Natural killer cell treated with Interleukin-12 subunit alpha and Interleukin-12 subunit beta and Interleukin-15 and Interleukin-18, amount 100 ng/mL, for 72 hours (primary cell): ENCODE results near the gene GNAS. TPM values are rescaled to one million over a fixed set of nuclear protein-coding genes. Genes with fewer than 3 reads are reported as not detected.

Experiments used
- ATAC-seq, 2 donors: fragments of 150-1000 bp; cut with Tn5 transposase in 1 of 2; sonication (Bioruptor Pico), chemical (Tn5 transposase) in 1 of 2; 2 replicates each; pipeline ENCODE4 v1.10.0; 2021
- DNase-seq: peaks from one replicate; pipeline ENCODE4 v3.0.0; 2022; ENCODE audit warnings: low spot score
- H3K27ac Mint-ChIP-seq, 2 donors: 1 replicate in 1 of 2; 2 replicates in 1 of 2; pipeline ENCODE4 v1.8.0; 2022; ENCODE audit warnings: mixed read lengths in 2 of 2, mild to moderate bottlenecking in 1 of 2, moderate library complexity in 1 of 2
- H3K27me3 Mint-ChIP-seq, 2 donors: 1 replicate in 1 of 2; 2 replicates in 1 of 2; pipeline ENCODE4 v1.8.0; 2022; ENCODE audit warnings: mixed read lengths in 2 of 2
- H3K36me3 Mint-ChIP-seq: one replicate; pipeline ENCODE4 v1.8.0; 2022; ENCODE audit warnings: mixed read lengths
- H3K4me1 Mint-ChIP-seq, 2 donors: 1 replicate in 1 of 2; 2 replicates in 1 of 2; pipeline ENCODE4 v1.8.0; 2022; ENCODE audit warnings: low read depth in 2 of 2, mixed read lengths in 2 of 2, mild to moderate bottlenecking in 1 of 2
- H3K4me3 Mint-ChIP-seq: one replicate; pipeline ENCODE4 v1.8.0; 2022; ENCODE audit warnings: mixed read lengths
- H3K9me3 Mint-ChIP-seq: 2 replicates; pipeline ENCODE4 v1.8.0; 2022; ENCODE audit warnings: mixed read lengths
- total RNA-seq, 2 donors: library from RNA; stranded (reverse); gene quantifications; one replicate each; pipeline ENCODE4 v1.2.3, GENCODE V29; 2022

Gene GNAS
- total RNA-seq, 2 donors from 2014 or later = 459 to 740 TPM

DNA sequence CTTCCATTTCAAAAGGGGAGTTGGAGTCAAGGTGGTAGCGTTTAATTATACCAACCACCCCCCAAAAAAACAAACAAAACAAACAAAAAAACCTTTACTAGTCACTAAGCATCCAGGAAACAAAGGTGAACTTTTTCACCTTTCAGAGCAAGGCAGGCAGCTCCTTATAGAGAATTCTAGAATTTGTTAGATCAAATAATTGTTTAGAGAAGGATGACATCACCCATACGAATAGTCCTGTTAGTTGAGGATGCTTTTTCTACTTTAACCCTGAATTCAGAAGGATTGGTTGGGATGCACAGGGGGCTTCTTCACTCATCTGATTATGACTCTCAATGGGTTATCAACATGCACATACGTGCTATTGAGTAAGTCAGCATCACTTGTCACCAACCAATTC is 44.3 kb downstream of the GNAS start:
- Mint-ChIP-seq H3K4me3 (no peak overlapping the region), H3K27ac (peak overlapping the region; percentile 87 to 93), H3K9me3 (no peaks in the 10 kb centered on the region), H3K36me3 (peaks cover 18% of the 10 kb centered on the region), H3K4me1 (peaks cover 43 to 50% of the 10 kb centered on the region in 2 donors), H3K27me3 (no peaks in the 10 kb centered on the region)
- DNase-seq (no peak), ATAC-seq (no peak)

DNA sequence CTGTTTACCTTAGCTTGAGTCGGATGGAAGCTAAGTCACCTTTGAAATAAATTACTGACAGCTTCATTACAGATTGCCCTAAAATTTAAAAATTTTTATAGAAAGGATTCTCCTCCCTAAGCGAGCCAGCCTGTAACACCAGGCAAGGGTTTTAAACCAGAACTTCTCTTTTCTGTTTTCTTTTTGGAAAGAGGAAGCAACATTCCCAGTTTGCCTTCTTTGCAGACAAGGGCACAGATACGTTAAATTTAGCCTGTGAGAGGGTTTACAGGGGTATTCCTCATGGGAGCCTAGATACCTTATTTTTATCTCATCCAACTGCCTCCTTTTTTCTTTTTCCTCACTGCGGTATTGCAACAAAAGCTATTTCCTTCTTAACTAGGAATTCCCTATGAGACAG is 45.0 kb downstream of the GNAS start:
- DNase-seq = no peak
- no peaks in the 10 kb centered on the region for H3K9me3 Mint-ChIP-seq
- H3K36me3 Mint-ChIP-seq = peaks cover 19% of the 10 kb centered on the region
- peak overlapping the region in 1 of 2 donors; percentile 93 for H3K27ac Mint-ChIP-seq
- ATAC-seq = no peak
- no peaks in the 10 kb centered on the region for H3K27me3 Mint-ChIP-seq
- no peak overlapping the region for H3K4me3 Mint-ChIP-seq
- peaks cover 47 to 55% of the 10 kb centered on the region in 2 donors for H3K4me1 Mint-ChIP-seq

DNA sequence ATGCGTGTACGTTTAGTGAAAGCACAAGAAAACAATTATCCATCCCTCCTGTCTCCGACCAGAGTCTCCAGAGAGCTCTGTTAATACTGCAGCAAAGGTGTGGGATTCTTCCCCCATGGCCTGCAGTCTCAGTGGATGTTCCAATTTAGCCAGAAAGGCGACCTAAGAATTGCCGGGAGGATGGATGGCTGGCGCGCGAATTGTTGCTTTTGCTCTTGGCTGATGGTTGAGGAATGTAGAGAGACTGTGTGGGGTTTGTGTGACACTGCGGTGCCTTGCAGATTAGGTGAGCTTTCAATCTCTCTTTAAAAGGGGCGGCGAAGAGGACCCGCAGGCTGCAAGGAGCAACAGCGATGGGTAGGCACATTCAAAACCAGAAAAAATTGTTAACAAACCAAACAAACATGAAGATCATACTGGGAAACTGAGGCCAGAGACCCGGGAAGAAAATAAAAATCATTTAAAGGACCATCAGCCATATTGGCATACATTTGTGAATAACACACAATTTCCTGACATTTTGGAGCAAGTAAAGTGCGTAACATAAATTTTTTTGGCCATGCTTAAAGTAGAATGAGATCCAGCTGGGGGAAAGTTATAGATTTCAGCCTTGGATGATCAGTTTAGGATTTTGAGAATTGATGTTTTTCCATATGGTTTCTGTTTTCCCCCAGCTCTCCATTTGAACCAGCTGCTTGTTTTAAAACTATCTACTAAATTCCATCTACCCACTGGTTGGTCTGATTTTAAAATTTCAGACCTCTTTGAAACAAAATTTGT is 46.3 kb downstream of the GNAS start:
- no peak for ATAC-seq
- Mint-ChIP-seq H3K36me3 (peaks cover 11% of the 10 kb centered on the region), H3K4me3 (no peak overlapping the region), H3K4me1 (peaks cover 46 to 50% of the 10 kb centered on the region in 2 donors), H3K27ac (no peak overlapping the region), H3K27me3 (no peaks in the 10 kb centered on the region), H3K9me3 (no peaks in the 10 kb centered on the region)
- DNase-seq = no peak

DNA sequence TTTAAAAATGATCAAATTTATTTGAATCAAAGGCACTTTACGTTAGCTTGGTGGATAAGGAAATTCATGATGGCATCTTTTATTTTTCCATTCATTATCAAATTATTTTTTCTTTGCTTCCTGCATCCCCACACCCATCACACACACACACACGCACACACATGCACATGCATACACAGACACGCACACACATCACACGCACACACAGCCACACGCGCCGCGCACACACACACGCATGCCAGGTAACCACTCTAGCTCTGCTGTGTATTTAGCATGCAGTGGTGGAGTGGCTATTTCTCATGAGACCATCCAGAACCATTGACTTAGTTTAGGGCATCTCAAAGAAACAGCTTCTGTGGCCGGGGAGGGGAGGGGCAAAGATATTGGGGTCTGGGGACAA is 47.0 kb downstream of the GNAS start:
- ATAC-seq (no peak), DNase-seq (no peak)
- Mint-ChIP-seq H3K27ac (no peak overlapping the region), H3K4me3 (no peak overlapping the region), H3K9me3 (no peaks in the 10 kb centered on the region), H3K4me1 (peaks cover 43 to 45% of the 10 kb centered on the region in 2 donors), H3K36me3 (peaks cover 11% of the 10 kb centered on the region), H3K27me3 (no peaks in the 10 kb centered on the region)

DNA sequence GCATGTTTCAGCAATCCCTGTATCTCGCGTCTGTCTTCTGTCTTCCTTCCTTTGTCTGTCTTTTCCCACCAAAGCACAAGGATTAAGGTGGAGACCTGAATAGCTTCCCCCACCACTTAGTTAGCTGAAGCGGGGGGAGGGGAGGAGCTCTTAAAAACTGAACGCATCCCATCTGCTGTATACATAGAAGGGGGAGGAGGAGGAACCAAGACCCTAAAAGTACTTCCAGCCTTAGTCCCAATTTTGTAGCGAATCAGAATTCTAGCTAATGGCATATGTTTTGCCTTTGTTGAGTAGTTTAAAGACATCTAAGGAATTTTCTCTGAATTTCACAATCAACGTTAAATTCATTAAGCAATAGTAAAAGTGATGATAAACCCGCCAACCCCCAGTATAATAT is 47.9 kb downstream of the GNAS start:
- DNase-seq (no peak), ATAC-seq (no peak)
- no peaks in the 10 kb centered on the region for H3K9me3 Mint-ChIP-seq
- no peak overlapping the region for H3K4me3 Mint-ChIP-seq
- peaks cover 34 to 39% of the 10 kb centered on the region in 2 donors for H3K4me1 Mint-ChIP-seq
- H3K27me3 Mint-ChIP-seq = no peaks in the 10 kb centered on the region
- no peak overlapping the region for H3K27ac Mint-ChIP-seq
- H3K36me3 Mint-ChIP-seq = peaks cover 11% of the 10 kb centered on the region

DNA sequence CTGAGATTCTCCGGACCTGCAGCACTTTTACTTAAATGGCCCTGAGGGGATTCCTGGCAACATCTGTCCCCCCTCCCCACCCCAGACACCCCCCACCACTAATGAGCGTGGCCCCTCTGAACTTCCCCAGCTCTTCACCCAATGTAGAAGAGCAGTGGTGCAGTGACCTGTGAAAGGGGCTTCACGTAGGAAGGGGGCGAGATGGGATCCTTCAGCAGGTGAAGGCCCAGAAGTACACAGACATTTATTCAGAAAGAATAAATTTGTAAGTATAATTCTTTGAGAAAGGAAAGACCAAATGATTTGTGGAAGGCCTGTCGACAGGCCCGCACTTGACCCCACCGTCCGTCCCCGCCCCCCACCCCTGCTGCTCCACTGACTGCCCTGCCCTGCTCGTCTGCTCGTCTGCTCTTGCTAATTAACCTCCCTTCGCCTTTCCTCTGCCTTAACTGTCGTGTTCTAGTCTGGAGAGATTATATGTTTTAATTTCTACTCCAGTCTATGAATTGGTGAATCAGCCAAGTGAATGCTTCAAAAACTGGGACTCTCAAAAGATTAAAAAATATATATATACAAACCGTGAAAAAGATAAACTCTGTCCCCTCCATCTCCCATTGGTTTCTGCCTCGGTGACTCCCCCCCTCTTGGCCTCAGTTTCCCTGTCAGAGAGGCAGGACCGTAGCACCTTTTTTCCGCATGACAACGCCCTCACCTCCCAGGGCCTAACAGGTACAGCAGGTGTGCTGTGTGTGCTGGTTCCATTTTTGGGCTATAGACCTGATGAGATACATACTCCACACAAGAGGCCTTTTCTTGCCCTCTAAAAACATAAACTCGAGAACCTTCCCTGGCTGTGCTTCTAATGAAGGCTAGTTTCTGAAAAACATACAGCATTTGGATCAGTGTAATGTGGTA is 49.2 kb downstream of the GNAS start:
- peaks cover 33 to 39% of the 10 kb centered on the region in 2 donors for H3K4me1 Mint-ChIP-seq
- peaks cover 16% of the 10 kb centered on the region for H3K36me3 Mint-ChIP-seq
- H3K9me3 Mint-ChIP-seq = no peaks in the 10 kb centered on the region
- peak overlapping the region in 1 of 2 donors; percentile 66 for H3K27ac Mint-ChIP-seq
- DNase-seq = no peak
- ATAC-seq = no peak
- H3K4me3 Mint-ChIP-seq = no peak overlapping the region
- no peaks in the 10 kb centered on the region for H3K27me3 Mint-ChIP-seq

DNA sequence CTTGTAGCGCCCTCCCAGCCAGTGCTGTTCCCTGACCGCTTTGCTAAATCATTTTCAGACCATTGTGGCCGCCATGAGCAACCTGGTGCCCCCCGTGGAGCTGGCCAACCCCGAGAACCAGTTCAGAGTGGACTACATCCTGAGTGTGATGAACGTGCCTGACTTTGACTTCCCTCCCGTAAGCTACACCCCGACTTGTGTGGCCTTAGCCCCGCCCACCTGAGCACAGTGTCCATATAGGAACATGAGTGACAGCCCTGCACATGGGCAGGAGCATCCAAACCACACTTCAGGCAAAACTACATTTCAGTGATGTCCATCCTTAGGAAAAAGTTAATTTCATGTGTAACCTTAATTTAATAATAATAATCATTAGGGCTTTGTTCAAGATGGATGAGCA is 51.1 kb downstream of the GNAS start:
- Mint-ChIP-seq H3K27ac (no peak overlapping the region), H3K9me3 (no peaks in the 10 kb centered on the region), H3K27me3 (no peaks in the 10 kb centered on the region), H3K36me3 (peaks cover 31% of the 10 kb centered on the region), H3K4me1 (peaks cover 43 to 48% of the 10 kb centered on the region in 2 donors), H3K4me3 (no peak overlapping the region)
- DNase-seq (no peak), ATAC-seq (no peak)

DNA sequence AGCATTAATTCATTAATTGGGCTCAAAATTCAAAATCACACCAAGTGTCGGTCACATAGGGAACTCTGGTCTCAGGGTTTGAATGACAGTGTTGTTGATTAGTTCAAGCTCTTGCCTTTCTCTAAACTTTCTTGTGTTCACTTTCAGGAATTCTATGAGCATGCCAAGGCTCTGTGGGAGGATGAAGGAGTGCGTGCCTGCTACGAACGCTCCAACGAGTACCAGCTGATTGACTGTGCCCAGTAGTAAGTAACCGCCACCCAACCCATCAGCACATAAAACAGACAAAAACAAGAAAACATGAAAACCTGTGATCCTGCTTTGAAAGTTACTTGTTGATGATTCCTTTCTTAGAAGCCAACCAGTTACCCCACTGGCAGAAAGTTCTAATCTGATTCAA is 52.7 kb downstream of the GNAS start:
- no peaks in the 10 kb centered on the region for H3K9me3 Mint-ChIP-seq
- H3K4me3 Mint-ChIP-seq = no peak overlapping the region
- DNase-seq = no peak
- no peaks in the 10 kb centered on the region for H3K27me3 Mint-ChIP-seq
- peaks cover 41% of the 10 kb centered on the region for H3K36me3 Mint-ChIP-seq
- H3K4me1 Mint-ChIP-seq = peaks cover 39 to 41% of the 10 kb centered on the region in 2 donors
- no peak for ATAC-seq
- no peak overlapping the region for H3K27ac Mint-ChIP-seq

DNA sequence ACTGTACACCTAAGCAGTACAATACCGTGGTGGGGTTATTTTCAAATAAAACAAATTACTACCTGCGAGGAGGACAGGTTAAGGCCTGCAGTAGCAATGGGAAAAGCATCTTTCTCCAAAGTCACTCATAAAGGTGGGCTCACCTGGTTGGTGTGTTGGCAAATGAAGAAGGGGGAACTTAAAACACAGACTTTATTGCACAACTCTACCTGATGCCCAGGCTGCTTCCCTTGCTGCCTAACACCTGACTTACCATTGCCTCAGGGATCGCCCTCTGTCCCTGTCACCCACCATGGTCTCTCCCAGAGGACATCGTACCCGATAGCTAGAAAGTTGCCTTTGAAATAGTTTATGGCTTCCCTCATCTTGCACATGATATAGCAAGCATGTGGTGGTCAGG is 53.6 kb downstream of the GNAS start:
- Mint-ChIP-seq H3K27ac (no peak overlapping the region), H3K4me1 (peaks cover 39 to 42% of the 10 kb centered on the region in 2 donors), H3K9me3 (no peaks in the 10 kb centered on the region), H3K27me3 (no peaks in the 10 kb centered on the region), H3K4me3 (no peak overlapping the region), H3K36me3 (peaks cover 47% of the 10 kb centered on the region)
- no peak for DNase-seq
- ATAC-seq = no peak

DNA sequence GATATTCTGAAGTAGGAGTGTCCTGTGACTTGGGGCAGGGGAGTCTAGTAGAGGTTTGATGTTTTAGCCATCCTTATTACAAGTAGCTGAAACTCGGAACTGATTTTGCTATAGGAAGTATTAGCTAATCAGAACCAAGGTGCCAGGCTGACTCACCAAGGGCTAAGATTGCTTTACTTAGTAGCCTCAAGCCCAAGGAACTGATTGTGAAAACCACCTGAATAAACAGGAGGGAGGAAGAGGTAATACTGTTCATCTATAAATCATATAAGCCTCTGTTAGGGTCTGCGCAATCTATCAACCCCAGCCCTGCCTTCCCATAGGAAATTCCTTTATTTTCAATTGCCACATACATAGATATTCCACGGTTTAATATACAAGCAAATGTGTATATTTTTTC is 54.4 kb downstream of the GNAS start:
- Mint-ChIP-seq H3K9me3 (no peaks in the 10 kb centered on the region), H3K4me1 (peaks cover 44 to 46% of the 10 kb centered on the region in 2 donors), H3K36me3 (peaks cover 49% of the 10 kb centered on the region), H3K27ac (peak overlapping the region; percentile 92 to 99), H3K4me3 (peak overlapping the region; percentile 89), H3K27me3 (no peaks in the 10 kb centered on the region)
- DNase-seq (no peak), ATAC-seq (peak; percentile 70 to 80)

DNA sequence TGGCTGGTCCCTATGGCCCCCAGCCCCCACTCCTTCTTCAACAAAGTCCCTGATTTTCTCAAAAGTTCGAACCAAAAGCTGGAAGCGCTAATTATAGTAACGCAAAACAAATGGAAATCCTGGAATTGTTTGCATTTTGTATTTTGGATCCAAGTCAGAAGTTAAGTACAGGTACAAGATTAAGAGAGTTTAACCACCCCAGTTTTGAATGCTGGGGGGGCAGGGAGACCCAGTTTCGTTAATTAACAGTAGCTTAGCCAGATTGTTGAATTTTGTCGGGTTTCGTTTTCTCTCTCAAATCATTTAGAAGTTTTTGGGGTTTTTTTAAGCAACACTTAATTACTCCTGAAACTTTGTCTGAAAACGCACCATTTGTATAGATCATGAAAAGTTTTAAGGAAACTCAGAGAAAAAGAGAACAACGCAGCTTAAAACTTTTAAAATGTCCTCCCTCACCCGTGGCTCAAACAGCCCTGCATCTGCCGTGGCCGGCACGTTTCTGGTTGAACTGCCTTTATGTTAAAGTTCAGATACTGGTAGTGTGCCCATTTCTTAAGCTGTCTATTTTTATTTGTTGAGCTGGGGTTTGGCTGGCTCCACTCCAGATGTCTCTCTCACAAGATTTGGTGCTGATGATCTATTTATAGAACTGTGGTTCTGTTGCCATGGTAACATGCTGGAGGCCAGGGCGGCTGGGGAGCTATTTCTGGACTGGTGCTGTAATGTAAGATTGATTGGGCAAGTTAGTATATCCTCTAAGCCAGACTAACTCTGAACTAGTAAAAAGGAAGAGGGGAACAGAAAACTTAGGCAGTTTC is 55.0 kb downstream of the GNAS start:
- Mint-ChIP-seq H3K4me1 (peaks cover 47 to 48% of the 10 kb centered on the region in 2 donors), H3K27ac (peak overlapping the region; percentile 92 to 99), H3K4me3 (peak overlapping the region; percentile 89), H3K27me3 (no peaks in the 10 kb centered on the region), H3K36me3 (peaks cover 45% of the 10 kb centered on the region), H3K9me3 (no peaks in the 10 kb centered on the region)
- peak; percentile 83 for DNase-seq
- peak; percentile 89 to 93 for ATAC-seq

DNA sequence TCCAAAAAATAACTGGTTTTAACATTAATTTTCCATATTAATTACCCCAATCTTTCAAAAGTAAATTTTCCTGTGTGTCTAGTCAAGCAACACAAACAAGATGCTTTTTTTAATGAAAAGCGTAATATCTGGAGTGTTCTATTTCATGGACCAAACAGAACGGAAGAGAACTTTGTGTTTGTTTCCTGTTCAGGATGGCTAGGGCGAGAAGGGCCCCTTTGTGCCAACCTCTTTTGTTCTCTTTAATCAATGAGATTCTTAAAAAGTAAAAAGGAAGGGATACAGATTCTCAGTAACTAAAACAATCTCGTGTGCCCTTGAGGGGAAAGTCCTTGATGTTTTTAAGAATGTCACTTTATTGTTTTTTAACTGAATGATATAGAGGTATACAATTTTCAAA is 55.7 kb downstream of the GNAS start:
- Mint-ChIP-seq H3K27me3 (no peaks in the 10 kb centered on the region), H3K36me3 (peaks cover 45% of the 10 kb centered on the region), H3K27ac (peak overlapping the region; percentile 92 to 99), H3K9me3 (no peaks in the 10 kb centered on the region), H3K4me3 (peak overlapping the region; percentile 89), H3K4me1 (peaks cover 48 to 50% of the 10 kb centered on the region in 2 donors)
- ATAC-seq (no peak), DNase-seq (no peak)

DNA sequence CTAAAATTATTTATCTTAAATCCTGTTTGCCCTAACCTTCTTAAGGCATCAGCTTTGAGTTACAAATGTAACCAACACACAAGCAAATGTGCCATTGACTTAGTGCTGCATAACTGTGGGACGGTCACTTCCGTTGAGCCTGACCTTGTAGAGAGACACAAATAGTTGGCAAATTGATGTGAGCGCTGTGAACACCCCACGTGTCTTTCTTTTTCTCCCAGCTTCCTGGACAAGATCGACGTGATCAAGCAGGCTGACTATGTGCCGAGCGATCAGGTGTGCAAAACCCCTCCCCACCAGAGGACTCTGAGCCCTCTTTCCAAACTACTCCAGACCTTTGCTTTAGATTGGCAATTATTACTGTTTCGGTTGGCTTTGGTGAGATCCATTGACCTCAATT is 56.4 kb downstream of the GNAS start:
- H3K27ac Mint-ChIP-seq = peak overlapping the region in 1 of 2 donors; percentile 99
- peaks cover 45% of the 10 kb centered on the region for H3K36me3 Mint-ChIP-seq
- DNase-seq (no peak), ATAC-seq (no peak)
- H3K4me3 Mint-ChIP-seq = no peak overlapping the region
- H3K27me3 Mint-ChIP-seq = no peaks in the 10 kb centered on the region
- H3K9me3 Mint-ChIP-seq = no peaks in the 10 kb centered on the region
- H3K4me1 Mint-ChIP-seq = peaks cover 43 to 50% of the 10 kb centered on the region in 2 donors
